K562 (cell line): ENCODE results near the gene GCH1. TPM values are rescaled to one million over a fixed set of nuclear protein-coding genes. Genes with fewer than 3 reads are reported as not detected.

ENCODE experiments used
- ATF1 ChIP-seq, 2 experiments: fragments of 450-650 bp in 1 of 2; IDR thresholded peaks; 2 replicates each; pipeline ENCODE4 v1.6.1; 2016; ENCODE audit warnings: missing compliant biosample characterization in 1 of 2, missing genetic modification characterization in 1 of 2
- ZNF217 ChIP-seq: sonication (generic); formaldehyde crosslinking; IDR thresholded peaks from 2 replicates; pipeline ENCODE4 v1.8.0; 2022; ENCODE audit warnings: mild to moderate bottlenecking, missing genetic modification reagents
- ZNF318 ChIP-seq, 2 experiments: fragments of 450-650 bp; IDR thresholded peaks; 2 replicates each; pipeline ENCODE4 v1.6.1; 2016; ENCODE audit warnings: mild to moderate bottlenecking in 2 of 2, borderline replicate concordance in 1 of 2, low read depth in 1 of 2, moderate library complexity in 1 of 2
- ZNF668 ChIP-seq: fragments of 250-450 bp; sonication (Bioruptor Pico); IDR thresholded peaks from 2 replicates; pipeline ENCODE4 v1.8.0; 2022; ENCODE audit warnings: mild to moderate bottlenecking, inconsistent platforms
- polyA plus RNA-seq, 8 experiments: library from polyadenylated mRNA; depleted of rRNA in 4 of 8; stranded (reverse) in 5 of 8; unstranded in 3 of 8; fragments of >200 nt; fragmentation: Nextera tagmentation in 2 of 8; fragmentation: Illumina TruSeq in 1 of 8; extraction: Ambion mirVana in 2 of 8; extraction: Trizol in 1 of 8; gene quantifications; 2 replicates each; pipeline versions ENCODE4 v1.2.1 to v1.2.3, GENCODE V29; 2011 to 2014; ENCODE audit warnings: inconsistent platforms in 1 of 8, missing spikeins in 1 of 8
- total RNA-seq, 7 experiments: library from RNA; depleted of rRNA in 6 of 7; stranded (reverse); fragments of >200 nt in 6 of 7; fragmentation: Illumina TruSeq in 2 of 7; extraction: Trizol in 2 of 7; gene quantifications; 2 replicates each; pipeline versions ENCODE4 v1.2.1 to v1.2.3, GENCODE V29; 2011 to 2021; ENCODE audit warnings: low replicate concordance in 1 of 7

The GCH1 gene
- total and polyA plus RNA-seq, 9 of the 15 experiments (the other 6 are each of a cell fraction or from before 2014, with no cell fraction given) = 3.9 to 13.1 (median 6.5) TPM

GRCh38 chr14:54919330-54919729 lies 16.7 kb upstream of the GCH1 start (continued):
- TF ChIP-seq ZNF318 (IDR thresholded peaks at IDR 0.05; ENCODE audit: borderline replicate concordance in 1 of 2, low read depth in 1 of 2) = no peak
- no peak for TF ChIP-seq ZNF217
- no peak for TF ChIP-seq ZNF668 (CRISPR knock-in tag)
- no peak for TF ChIP-seq ATF1 (CRISPR knock-in tag; IDR thresholded peaks at IDR 0.05)
- no peak for TF ChIP-seq ATF1 (tag; IDR thresholded peaks at IDR 0.05)
- TF ChIP-seq, all 486 proteins: peak for 0
